Endometrial microvascular endothelial cells (primary cell): ENCODE results near the gene RCOR1. TPM values are rescaled to one million over a fixed set of nuclear protein-coding genes. Genes with fewer than 3 reads are reported as not detected.
"Not testable (repeated sequence)": the region's sequence is repeated elsewhere in the genome, so short reads cannot be mapped to it uniquely, and the experiment has no call there.

Experiments used
- in situ Hi-C: cut with HindIII; loops from 2 replicates; pipeline ENCODE4 v1.10.0; 2017; ENCODE audit warnings: low sequenced_read_pairs, low pct_unique_long_range_greater_than_20kb; ENCODE audit errors: inconsistent ontology term
- total RNA-seq: library from RNA; depleted of rRNA; stranded (reverse); fragments of >200 nt; gene quantifications from one replicate; pipeline ENCODE4 v1.2.3, GENCODE V29; 2015; ENCODE audit errors: inconsistent ontology term

RCOR1 gene
- total RNA-seq, 1 donor from 2014 or later: 16.4 TPM

GRCh38 chr14:102619012-102619411, 26.6 kb downstream of the RCOR1 start:
- in situ Hi-C loops: not testable (repeated sequence)

- in situ Hi-C loops: no loop called here
Observed at GRCh38 chr14:102620413-102620812, 28.0 kb downstream of the RCOR1 start.

- in situ Hi-C loops: no loop called here
Observed at GRCh38 chr14:102622262-102622885, 29.9 kb downstream of the RCOR1 start.

GRCh38 chr14:102624666-102625065, 32.2 kb downstream of the RCOR1 start:
- in situ Hi-C loops: no loop called here

GRCh38 chr14:102625564-102626296, 33.3 kb downstream of the RCOR1 start:
- in situ Hi-C loops: no loop called here

GRCh38 chr14:102626530-102626929, 34.1 kb downstream of the RCOR1 start:
- in situ Hi-C loops: no loop called here

GRCh38 chr14:102629011-102629444, 36.6 kb downstream of the RCOR1 start:
- in situ Hi-C loops: no loop called here

GRCh38 chr14:102629808-102630350, 37.4 kb downstream of the RCOR1 start:
- in situ Hi-C loops: no loop called here

- in situ Hi-C loops: no loop called here
Observed at GRCh38 chr14:102630405-102630804, 38.0 kb downstream of the RCOR1 start.

GRCh38 chr14:102630881-102631280, 38.4 kb downstream of the RCOR1 start:
- in situ Hi-C loops: no loop called here

- in situ Hi-C loops: no loop called here
Observed at GRCh38 chr14:102633906-102634595, 41.6 kb downstream of the RCOR1 start.

- in situ Hi-C loops: not testable (repeated sequence)
Observed at GRCh38 chr14:102639611-102640010, 47.2 kb downstream of the RCOR1 start.

GRCh38 chr14:102644523-102644922, 52.1 kb downstream of the RCOR1 start:
- in situ Hi-C loops: no loop called here

- in situ Hi-C loops: no loop called here
Observed at GRCh38 chr14:102645746-102646440, 53.4 kb downstream of the RCOR1 start.

GRCh38 chr14:102646615-102647014, 54.2 kb downstream of the RCOR1 start:
- in situ Hi-C loops: no loop called here

GRCh38 chr14:102652194-102652593, 59.7 kb downstream of the RCOR1 start:
- in situ Hi-C loops: no loop called here

- in situ Hi-C loops: no loop called here
Observed at GRCh38 chr14:102654298-102654697, 61.8 kb downstream of the RCOR1 start.

GRCh38 chr14:102655137-102655536, 62.7 kb downstream of the RCOR1 start:
- in situ Hi-C loops: no loop called here

GRCh38 chr14:102659797-102660196, 67.3 kb downstream of the RCOR1 start:
- in situ Hi-C loops: no loop called here
